SU-DHL-6 (cell line): ENCODE measurements around the gene GPI.

Source experiments
- H2AFZ ChIP-seq: fragments of 200-600 bp; sonication (generic); 2 replicates; pipeline ENCODE4 v1.6.1; 2014; ENCODE audit warnings: low read depth, mild to moderate bottlenecking, moderate library complexity, mixed read lengths, antibody characterized with exemption, low read length; ENCODE audit not compliant: severe bottlenecking
- H3F3A ChIP-seq: fragments of 200-600 bp; shearing (Covaris generic); 2 replicates; pipeline ENCODE4 v1.6.0; 2016; ENCODE audit warnings: antibody characterized with exemption, mild to moderate bottlenecking; ENCODE audit not compliant: insufficient read depth
- H3K27ac ChIP-seq: fragments of 200-600 bp; sonication (generic); 2 replicates; pipeline ENCODE4 v1.5.1; 2016; ENCODE audit warnings: low read depth, mild to moderate bottlenecking, low read length, moderate library complexity, mixed read lengths
- H3K27me3 ChIP-seq: fragments of 200-600 bp; sonication (generic), shearing (Covaris generic); 2 replicates; pipeline ENCODE4 v1.6.0; 2014; ENCODE audit warnings: mild to moderate bottlenecking, low read length
- H3K36me3 ChIP-seq: fragments of 200-600 bp; sonication (generic); 2 replicates; pipeline ENCODE4 v1.6.1; 2014; ENCODE audit warnings: mild to moderate bottlenecking, low read length, mixed read lengths
- H3K4me2 ChIP-seq: fragments of 300-600, 200-600 bp; shearing (Covaris generic), sonication (generic); 2 replicates; pipeline ENCODE4 v1.6.0; 2014; ENCODE audit warnings: low read length, low read depth, mild to moderate bottlenecking; ENCODE audit not compliant: poor library complexity, severe bottlenecking
- H3K4me3 ChIP-seq: fragments of 200-600 bp; sonication (generic); 2 replicates; pipeline ENCODE4 v1.5.1; 2014; ENCODE audit warnings: antibody characterized with exemption, low read length, mild to moderate bottlenecking, mixed read lengths; ENCODE audit not compliant: insufficient read depth, poor library complexity, severe bottlenecking
- H3K79me2 ChIP-seq: fragments of 200-600 bp; sonication (generic); 2 replicates; pipeline ENCODE4 v1.6.1; 2014; ENCODE audit warnings: mild to moderate bottlenecking, low read length, moderate library complexity; ENCODE audit not compliant: insufficient read depth
- H3K9ac ChIP-seq: fragments of 200-600 bp; sonication (generic); 2 replicates; pipeline ENCODE4 v1.7.0; 2014; ENCODE audit warnings: mild to moderate bottlenecking, low read length
- H3K9me2 ChIP-seq: fragments of 200-600 bp; sonication (generic); replicated peaks from 2 replicates; pipeline ENCODE4 v1.6.1; 2014; ENCODE audit warnings: low read length; ENCODE audit not compliant: insufficient read depth
- H3K9me3 ChIP-seq: fragments of 200-600 bp; sonication (generic); 2 replicates; pipeline ENCODE4 v1.6.1; 2014; ENCODE audit warnings: low read length, mixed read lengths; ENCODE audit not compliant: insufficient read depth
- H4K20me1 ChIP-seq: fragments of 200-600 bp; sonication (generic); 2 replicates; pipeline ENCODE4 v1.6.1; 2014; ENCODE audit warnings: low read depth, mild to moderate bottlenecking, antibody characterized with exemption, low read length, moderate library complexity, mixed read lengths
- EZH2phosphoT487 ChIP-seq: fragments of 200-600 bp; sonication (generic), shearing (Covaris generic); conservative IDR thresholded peaks from 2 replicates; pipeline ENCODE4 v1.6.1; 2018; ENCODE audit warnings: mild to moderate bottlenecking, antibody characterized with exemption, low read length, moderate library complexity, mixed read lengths
- TF ChIP-seq, protein P1 (sequence below): fragments of 200-600 bp; sonication (generic); IDR thresholded peaks from one replicate; pipeline ENCODE4 v1.5.1; 2017; ENCODE audit warnings: antibody characterized with exemption, mild to moderate bottlenecking, low read length, moderate library complexity; ENCODE audit not compliant: insufficient read depth, poor library complexity, severe bottlenecking

GPI gene

GRCh38 chr19:34356875-34357274 is 8.1 kb upstream of the GPI start:
- no peaks in the 10 kb centered on the region for H3K27me3 ChIP-seq
- H3K9ac ChIP-seq = no peak overlapping the region
- no peaks in the 10 kb centered on the region for H3K79me2 ChIP-seq

DNA sequence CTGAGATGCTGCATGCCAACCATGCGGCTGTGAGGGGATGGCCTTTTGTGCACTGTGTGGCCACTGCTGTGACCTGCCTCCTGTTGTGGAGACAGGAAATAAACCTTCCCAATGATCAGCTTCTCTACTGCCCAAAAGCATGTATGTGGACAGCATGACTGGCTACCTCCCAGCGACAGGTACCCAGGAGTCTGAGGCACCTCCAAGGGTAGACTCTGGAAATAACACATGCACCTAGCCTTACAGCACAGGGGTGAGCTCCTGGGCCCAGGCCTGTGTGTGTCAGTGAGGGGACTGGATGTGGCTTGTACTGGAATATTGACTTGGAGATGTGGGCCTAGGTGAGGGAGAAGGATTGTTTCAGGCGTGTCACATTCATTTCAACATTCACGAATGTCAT is 7.6 kb upstream of the GPI start:
- H3K4me3 ChIP-seq = no peak overlapping the region
- H3K27me3 ChIP-seq = no peaks in the 10 kb centered on the region
- H3K36me3 ChIP-seq = no peaks in the 10 kb centered on the region
- H2AFZ ChIP-seq = no peak overlapping the region
- H3K79me2 ChIP-seq = no peaks in the 10 kb centered on the region
- no peaks in the 10 kb centered on the region for H3K9me3 ChIP-seq
- H4K20me1 ChIP-seq = no peaks in the 10 kb centered on the region
- no peak overlapping the region for H3K4me2 ChIP-seq
- no peaks in the 10 kb centered on the region for H3K9me2 ChIP-seq
- H3K9ac ChIP-seq = no peak overlapping the region
- peaks cover 15% of the 10 kb centered on the region for H3F3A ChIP-seq
- TF ChIP-seq, protein P1, sequence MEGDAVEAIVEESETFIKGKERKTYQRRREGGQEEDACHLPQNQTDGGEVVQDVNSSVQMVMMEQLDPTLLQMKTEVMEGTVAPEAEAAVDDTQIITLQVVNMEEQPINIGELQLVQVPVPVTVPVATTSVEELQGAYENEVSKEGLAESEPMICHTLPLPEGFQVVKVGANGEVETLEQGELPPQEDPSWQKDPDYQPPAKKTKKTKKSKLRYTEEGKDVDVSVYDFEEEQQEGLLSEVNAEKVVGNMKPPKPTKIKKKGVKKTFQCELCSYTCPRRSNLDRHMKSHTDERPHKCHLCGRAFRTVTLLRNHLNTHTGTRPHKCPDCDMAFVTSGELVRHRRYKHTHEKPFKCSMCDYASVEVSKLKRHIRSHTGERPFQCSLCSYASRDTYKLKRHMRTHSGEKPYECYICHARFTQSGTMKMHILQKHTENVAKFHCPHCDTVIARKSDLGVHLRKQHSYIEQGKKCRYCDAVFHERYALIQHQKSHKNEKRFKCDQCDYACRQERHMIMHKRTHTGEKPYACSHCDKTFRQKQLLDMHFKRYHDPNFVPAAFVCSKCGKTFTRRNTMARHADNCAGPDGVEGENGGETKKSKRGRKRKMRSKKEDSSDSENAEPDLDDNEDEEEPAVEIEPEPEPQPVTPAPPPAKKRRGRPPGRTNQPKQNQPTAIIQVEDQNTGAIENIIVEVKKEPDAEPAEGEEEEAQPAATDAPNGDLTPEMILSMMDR = no peak
- TF ChIP-seq EZH2phosphoT487 = no peak
- H3K27ac ChIP-seq = no peak overlapping the region

More at GRCh38 chr19:34356875-34357274, 8.1 kb upstream of the GPI start:
- Histone ChIP-seq H3K36me3 (no peaks in the 10 kb centered on the region), H2AFZ (no peak overlapping the region), H3K4me2 (no peak overlapping the region), H3F3A (peaks cover 15% of the 10 kb centered on the region), H3K9me2 (no peaks in the 10 kb centered on the region), H3K27ac (no peak overlapping the region; the same call in 1 of the 2 replicates), H3K9me3 (no peaks in the 10 kb centered on the region), H4K20me1 (no peaks in the 10 kb centered on the region), H3K4me3 (no peak overlapping the region)
- no peak for TF ChIP-seq EZH2phosphoT487
- TF ChIP-seq, protein P1 = no peak

- Histone ChIP-seq H3K4me2 (peak overlapping the region; percentile 78), H2AFZ (peak overlapping the region; percentile 80)
- TF ChIP-seq EZH2phosphoT487 = no peak
- TF ChIP-seq, protein P1 = peak; percentile 60
Measured at GRCh38 chr19:34359140-34359953, 5.6 kb upstream of the GPI start.

More at GRCh38 chr19:34359140-34359953, 5.6 kb upstream of the GPI start:
- no peaks in the 10 kb centered on the region for H3K79me2 ChIP-seq
- H3K9me2 ChIP-seq = no peaks in the 10 kb centered on the region
- H3K9me3 ChIP-seq = no peaks in the 10 kb centered on the region
- H3K27me3 ChIP-seq = no peaks in the 10 kb centered on the region
- H3F3A ChIP-seq = peaks cover 15% of the 10 kb centered on the region
- no peaks in the 10 kb centered on the region for H4K20me1 ChIP-seq
- H3K9ac ChIP-seq = peak overlapping the region; percentile 63
- peak overlapping the region; percentile 54 for H3K27ac ChIP-seq
- H3K36me3 ChIP-seq = no peaks in the 10 kb centered on the region
- H3K4me3 ChIP-seq = peak overlapping the region; percentile 56
